Epithelial cell of esophagus (primary cell): ENCODE data around the gene GET4.

Source experiments
- DNase-seq: peaks from one replicate; pipeline ENCODE4 v3.0.0; 2010; ENCODE audit warnings: low read depth
- H3K4me3 ChIP-seq: 2 replicates; pipeline ENCODE4 v1.5.1; 2011; ENCODE audit warnings: mild to moderate bottlenecking, low read length, control low read depth
- CTCF ChIP-seq: IDR thresholded peaks from 2 replicates; pipeline ENCODE4 v1.5.1; 2011; ENCODE audit warnings: low read depth, mild to moderate bottlenecking, low read length, control low read depth, inconsistent platforms; ENCODE audit not compliant: insufficient read depth; ENCODE audit errors: missing control alignments

GET4 gene

DNA sequence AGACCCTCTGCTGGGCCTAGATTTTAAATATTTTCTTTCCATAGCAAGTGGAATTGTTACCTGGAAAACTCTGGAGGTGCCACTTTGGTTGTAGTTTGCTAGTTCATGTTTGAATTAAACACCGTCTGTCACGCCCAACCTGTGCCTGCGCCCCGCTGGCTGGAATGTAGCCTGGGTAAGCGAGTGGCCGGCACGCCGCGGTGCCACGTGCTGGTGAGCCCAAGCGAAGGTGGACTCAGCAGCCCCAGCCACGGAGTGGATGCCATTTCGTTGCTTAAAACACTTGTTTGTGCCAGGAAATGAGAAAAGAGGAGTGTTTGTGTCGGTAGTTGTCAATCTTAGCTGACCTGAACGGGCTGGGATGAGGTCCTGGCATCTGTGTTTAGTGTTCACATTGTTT lies 2.7 kb downstream of the GET4 start:
- H3K4me3 ChIP-seq = no peak overlapping the region
- DNase-seq = no peak
- no peak for TF ChIP-seq CTCF

- TF ChIP-seq CTCF = no peak
- no peak for DNase-seq
- no peak overlapping the region for H3K4me3 ChIP-seq
These were observed 3.4 kb downstream of the GET4 start for GRCh38 chr7:879706-880105.

DNA sequence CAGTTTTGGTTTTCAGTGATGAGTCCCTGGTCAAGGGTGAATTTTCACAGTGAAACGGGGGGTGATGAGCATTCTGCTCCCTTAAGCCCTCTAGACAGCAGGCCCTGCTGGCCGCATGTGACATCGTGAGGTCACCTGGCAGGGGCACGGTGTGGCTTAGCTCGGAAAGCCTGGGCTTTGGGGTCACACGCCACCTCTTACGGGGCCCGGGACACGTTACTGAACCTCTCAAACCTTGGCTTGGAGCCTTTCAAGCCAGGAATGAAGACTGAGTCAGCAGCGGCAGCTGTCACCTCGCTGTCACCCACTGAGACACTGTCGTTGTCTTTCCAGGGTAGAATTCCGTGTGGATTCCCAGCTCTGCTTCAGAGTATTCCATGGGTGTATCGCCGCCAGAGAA lies 4.1 kb downstream of the GET4 start:
- no peak for TF ChIP-seq CTCF
- no peak for DNase-seq
- no peak overlapping the region for H3K4me3 ChIP-seq

GRCh38 chr7:881441-882234 lies 5.3 kb downstream of the GET4 start:
- no peak overlapping the region for H3K4me3 ChIP-seq
- no peak for TF ChIP-seq CTCF
- DNase-seq = no peak

- no peak for DNase-seq
- H3K4me3 ChIP-seq = no peak overlapping the region
- no peak for TF ChIP-seq CTCF
These were observed 6.1 kb downstream of the GET4 start for GRCh38 chr7:882336-883035.

- H3K4me3 ChIP-seq = no peak overlapping the region
- no peak for DNase-seq
- TF ChIP-seq CTCF = peak; percentile 27
These were observed 7.0 kb downstream of the GET4 start for GRCh38 chr7:883055-884021.
